Natural killer cell (primary cell): ENCODE results near the gene CAMK2D. TPM values are rescaled to one million over a fixed set of nuclear protein-coding genes. Genes with fewer than 3 reads are reported as not detected.

ENCODE experiments used
- ATAC-seq, 3 donors: fragments of 150-1000 bp in 2 of 3; fragments of 200-7000 bp in 1 of 3; cut with Tn5 transposase; 1 replicate in 1 of 3; 2 replicates in 2 of 3; pipeline ENCODE4 v1.10.0; 2021; ENCODE audit warnings: mild to moderate bottlenecking in 2 of 3, moderate library complexity in 2 of 3
- DNase-seq, 2 donors: peaks; one replicate each; pipeline versions ENCODE4 v3.0.0 to v3.0.0-alpha.2; 2013 to 2021; ENCODE audit warnings: mixed read lengths in 1 of 2
- H3K27ac ChIP-seq: one replicate; pipeline ENCODE4 v1.5.1; 2013; ENCODE audit warnings: mild to moderate bottlenecking, low read length
- H3K27me3 ChIP-seq: one replicate; pipeline ENCODE4 v1.6.1; 2013; ENCODE audit warnings: low read length; ENCODE audit not compliant: control insufficient read depth, insufficient read depth
- H3K36me3 ChIP-seq: one replicate; pipeline ENCODE4 v1.6.1; 2013; ENCODE audit warnings: low read length; ENCODE audit not compliant: control insufficient read depth, insufficient read depth
- H3K4me1 ChIP-seq: one replicate; pipeline ENCODE4 v1.6.1; 2013; ENCODE audit warnings: low read length; ENCODE audit not compliant: control insufficient read depth, insufficient read depth
- H3K4me3 ChIP-seq: one replicate; pipeline ENCODE4 v1.5.1; 2013; ENCODE audit warnings: low read length
- H3K9me3 ChIP-seq: one replicate; pipeline ENCODE4 v1.6.1; 2013; ENCODE audit warnings: low read length; ENCODE audit not compliant: control insufficient read depth, insufficient read depth
- H3K27ac Mint-ChIP-seq, 2 donors: one replicate each; pipeline ENCODE4 v1.8.0; 2022; ENCODE audit warnings: mild to moderate bottlenecking in 2 of 2, mixed read lengths in 2 of 2, moderate library complexity in 1 of 2
- H3K27me3 Mint-ChIP-seq, 2 donors: one replicate each; pipeline ENCODE4 v1.8.0; 2022; ENCODE audit warnings: low read depth in 2 of 2, mixed read lengths in 2 of 2
- H3K36me3 Mint-ChIP-seq: one replicate; pipeline ENCODE4 v1.8.0; 2022; ENCODE audit warnings: mixed read lengths
- H3K4me1 Mint-ChIP-seq, 2 donors: one replicate each; pipeline ENCODE4 v1.8.0; 2022; ENCODE audit warnings: mixed read lengths in 2 of 2
- H3K4me3 Mint-ChIP-seq: one replicate; pipeline ENCODE4 v1.8.0; 2022; ENCODE audit warnings: mild to moderate bottlenecking, moderate library complexity, mixed read lengths
- H3K9me3 Mint-ChIP-seq, 2 donors: one replicate each; pipeline ENCODE4 v1.8.0; 2022; ENCODE audit warnings: mixed read lengths in 2 of 2
- WGBS: methylation state at CpG from one replicate; pipeline ENCODE4 v1.1.7; 2013; ENCODE audit warnings: missing lambda C conversion rate; ENCODE audit not compliant: insufficient coverage; 5-methylcytosine and 5-hydroxymethylcytosine counted together
- intact Hi-C: fragments of 100-400 bp; cut with micrococcal nuclease; formaldehyde crosslinking; loops from one replicate; pipeline ENCODE4 v1.14.2; 2022
- total RNA-seq, 4 donors: library from RNA; stranded (reverse); fragments of 120-200 nt in 1 of 4; gene quantifications; one replicate each; pipeline versions ENCODE4 v1.2.3 to v1.2.4, GENCODE V29; 2013 to 2022
- TF ChIP-seq, protein P1 (sequence below): fragments of 200-600 bp; IDR thresholded peaks from one replicate; pipeline ENCODE4 v1.8.0; 2022; ENCODE audit warnings: antibody characterized with exemption

CAMK2D gene
- total RNA-seq, 3 donors from 2014 or later (not counting 1 experiment from before 2014, with no cell fraction given) = 31.6 to 40.1 (median 34.5) TPM

DNA sequence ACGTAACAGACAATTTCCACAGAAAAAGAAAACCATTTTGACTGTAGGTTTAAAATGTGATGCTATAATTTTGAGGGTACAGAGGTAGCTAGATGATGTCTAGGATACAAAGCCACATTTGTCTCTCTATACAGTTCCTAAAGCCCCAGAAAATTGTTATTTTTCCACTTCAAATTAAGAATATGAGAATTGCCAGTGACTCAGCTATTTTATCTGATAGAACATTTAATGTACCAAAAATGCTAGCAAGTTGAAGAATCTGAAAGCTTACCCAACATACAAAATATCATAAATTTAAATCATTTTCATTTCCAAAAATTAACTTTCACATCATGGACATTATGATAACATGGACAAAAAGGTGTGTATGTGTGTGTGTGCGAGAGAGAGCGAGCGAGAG, 148.0 kb downstream of the CAMK2D start:
- Mint-ChIP-seq H3K4me3 (no peak overlapping the region), H3K9me3 (no peaks in the 10 kb centered on the region), H3K36me3 (no peaks in the 10 kb centered on the region), H3K4me1 (peaks cover 17 to 27% of the 10 kb centered on the region in 2 donors), H3K27ac (no peak overlapping the region), H3K27me3 (no peaks in the 10 kb centered on the region)
- Histone ChIP-seq H3K4me3 (no peak overlapping the region), H3K36me3 (no peaks in the 10 kb centered on the region), H3K4me1 (no peaks in the 10 kb centered on the region), H3K9me3 (no peaks in the 10 kb centered on the region), H3K27me3 (no peaks in the 10 kb centered on the region), H3K27ac (no peak overlapping the region)
- intact Hi-C loops = no loop called here
- no peak for DNase-seq
- TF ChIP-seq, protein P1, sequence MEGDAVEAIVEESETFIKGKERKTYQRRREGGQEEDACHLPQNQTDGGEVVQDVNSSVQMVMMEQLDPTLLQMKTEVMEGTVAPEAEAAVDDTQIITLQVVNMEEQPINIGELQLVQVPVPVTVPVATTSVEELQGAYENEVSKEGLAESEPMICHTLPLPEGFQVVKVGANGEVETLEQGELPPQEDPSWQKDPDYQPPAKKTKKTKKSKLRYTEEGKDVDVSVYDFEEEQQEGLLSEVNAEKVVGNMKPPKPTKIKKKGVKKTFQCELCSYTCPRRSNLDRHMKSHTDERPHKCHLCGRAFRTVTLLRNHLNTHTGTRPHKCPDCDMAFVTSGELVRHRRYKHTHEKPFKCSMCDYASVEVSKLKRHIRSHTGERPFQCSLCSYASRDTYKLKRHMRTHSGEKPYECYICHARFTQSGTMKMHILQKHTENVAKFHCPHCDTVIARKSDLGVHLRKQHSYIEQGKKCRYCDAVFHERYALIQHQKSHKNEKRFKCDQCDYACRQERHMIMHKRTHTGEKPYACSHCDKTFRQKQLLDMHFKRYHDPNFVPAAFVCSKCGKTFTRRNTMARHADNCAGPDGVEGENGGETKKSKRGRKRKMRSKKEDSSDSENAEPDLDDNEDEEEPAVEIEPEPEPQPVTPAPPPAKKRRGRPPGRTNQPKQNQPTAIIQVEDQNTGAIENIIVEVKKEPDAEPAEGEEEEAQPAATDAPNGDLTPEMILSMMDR = no peak
- ATAC-seq = no peak
- WGBS = 100% methylated on average over 3 of the region's 4 CpGs

DNA sequence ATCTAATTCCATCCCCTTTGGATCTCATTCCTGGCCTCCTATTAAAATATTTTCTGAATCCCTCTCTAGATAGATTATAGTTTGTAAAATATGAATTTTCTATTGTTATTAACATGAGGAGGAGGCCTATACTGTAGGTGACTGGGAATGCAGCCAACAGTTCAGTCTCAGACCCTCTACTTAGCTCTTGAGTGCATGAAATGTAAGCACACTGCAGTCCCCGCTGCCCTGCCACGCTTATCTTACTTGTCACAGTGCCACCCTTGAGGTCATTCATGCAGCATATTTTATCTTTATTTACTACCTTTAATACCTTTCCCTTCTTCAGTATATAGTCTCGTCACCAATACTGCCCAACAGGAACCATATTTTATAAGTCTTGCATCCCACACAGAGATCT, 151.0 kb downstream of the CAMK2D start:
- 90% methylated on average over 3 of the region's 3 CpGs for WGBS
- no peaks in the 10 kb centered on the region for H3K9me3 Mint-ChIP-seq
- H3K36me3 Mint-ChIP-seq = no peaks in the 10 kb centered on the region
- H3K27me3 Mint-ChIP-seq = no peaks in the 10 kb centered on the region
- H3K27ac Mint-ChIP-seq = no peak overlapping the region
- ATAC-seq = no peak
- Histone ChIP-seq H3K36me3 (no peaks in the 10 kb centered on the region), H3K27me3 (no peaks in the 10 kb centered on the region), H3K27ac (no peak overlapping the region), H3K4me3 (no peak overlapping the region), H3K4me1 (no peaks in the 10 kb centered on the region), H3K9me3 (no peaks in the 10 kb centered on the region)
- DNase-seq = no peak
- H3K4me3 Mint-ChIP-seq = no peak overlapping the region
- intact Hi-C loops = no loop called here
- peaks cover 11 to 23% of the 10 kb centered on the region in 2 donors for H3K4me1 Mint-ChIP-seq
- TF ChIP-seq, protein P1 = no peak

DNA sequence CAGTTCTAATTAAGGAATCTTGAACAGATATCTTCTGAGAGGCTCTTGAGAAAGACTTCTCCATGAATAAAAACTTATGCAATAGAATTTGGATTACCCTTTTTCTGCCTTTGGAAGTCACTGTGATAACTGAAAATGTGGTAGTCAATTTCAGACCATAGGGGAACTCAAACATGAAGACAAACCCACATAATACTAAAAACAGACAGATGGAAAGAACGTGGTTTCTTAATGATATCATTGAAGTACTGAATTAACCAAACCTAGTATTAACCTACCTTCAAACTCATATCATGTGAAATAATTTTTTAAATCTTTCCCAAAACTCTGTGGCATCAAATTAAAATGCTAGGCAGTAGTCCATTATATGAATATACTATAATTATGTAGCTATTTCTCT, 153.5 kb downstream of the CAMK2D start:
- TF ChIP-seq, protein P1 = no peak
- H3K36me3 Mint-ChIP-seq = no peaks in the 10 kb centered on the region
- Histone ChIP-seq H3K36me3 (no peaks in the 10 kb centered on the region), H3K27me3 (no peaks in the 10 kb centered on the region), H3K27ac (no peak overlapping the region), H3K4me1 (no peaks in the 10 kb centered on the region), H3K9me3 (no peaks in the 10 kb centered on the region), H3K4me3 (no peak overlapping the region)
- ATAC-seq (no peak), DNase-seq (no peak)
- peaks cover 4 to 15% of the 10 kb centered on the region in 2 donors for H3K4me1 Mint-ChIP-seq
- H3K4me3 Mint-ChIP-seq = no peak overlapping the region
- no peak overlapping the region for H3K27ac Mint-ChIP-seq
- H3K9me3 Mint-ChIP-seq = no peaks in the 10 kb centered on the region
- WGBS = no CpG with 5 or more reads among the region's 1 CpG
- no peaks in the 10 kb centered on the region for H3K27me3 Mint-ChIP-seq
- intact Hi-C loops = no loop called here

DNA sequence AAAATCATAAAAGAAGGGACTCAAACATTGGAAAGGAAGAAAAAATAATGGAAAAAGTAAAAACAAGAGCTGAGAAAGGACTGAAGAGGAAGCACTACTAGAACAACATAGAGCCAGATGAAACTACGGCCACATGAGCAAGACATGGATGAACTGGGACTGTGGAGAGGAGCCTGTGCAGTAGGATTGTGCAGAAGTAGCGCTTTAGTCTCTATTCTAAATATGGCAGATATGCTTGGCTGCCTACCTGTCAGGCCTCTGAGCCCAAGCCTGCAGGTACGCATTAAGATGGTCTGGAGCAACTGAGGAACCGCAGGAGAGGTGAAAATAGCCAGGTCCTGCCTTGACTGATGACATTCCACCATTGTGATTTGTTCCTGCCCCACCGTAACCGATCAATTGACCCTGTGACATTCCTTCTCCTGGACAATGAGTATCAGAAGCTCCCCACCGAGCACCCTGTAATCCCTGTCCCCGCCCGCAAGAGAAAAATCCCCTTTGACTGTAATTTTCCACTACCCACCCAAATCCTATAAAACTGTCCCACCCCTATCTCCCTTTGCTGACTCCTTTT, 154.3 kb downstream of the CAMK2D start:
- H3K4me1 ChIP-seq = no peaks in the 10 kb centered on the region
- no peaks in the 10 kb centered on the region for H3K9me3 ChIP-seq
- Mint-ChIP-seq H3K36me3 (no peaks in the 10 kb centered on the region), H3K4me3 (no peak overlapping the region), H3K4me1 (peaks cover 4 to 15% of the 10 kb centered on the region in 2 donors), H3K27ac (no peak overlapping the region), H3K27me3 (no peaks in the 10 kb centered on the region), H3K9me3 (no peaks in the 10 kb centered on the region)
- WGBS = 97% methylated on average over 9 of the region's 9 CpGs
- ATAC-seq (no peak), DNase-seq (no peak)
- TF ChIP-seq, protein P1 = no peak
- H3K27me3 ChIP-seq = no peaks in the 10 kb centered on the region
- H3K36me3 ChIP-seq = no peaks in the 10 kb centered on the region
- no peak overlapping the region for H3K27ac ChIP-seq
- no peak overlapping the region for H3K4me3 ChIP-seq
- intact Hi-C loops = no loop called here
